Left renal cortex interstitium (tissue), 4 donors: Measurements from ENCODE around the gene TNFRSF6B. TPM values are rescaled to one million over a fixed set of nuclear protein-coding genes. Genes with fewer than 3 reads are reported as not detected.

Source experiments
- DNase-seq, 4 donors: peaks; one replicate each; pipeline ENCODE4 v3.0.0-alpha.2; 2013; ENCODE audit warnings: low read depth in 4 of 4, low spot score in 2 of 4, missing footprints in 1 of 4
- polyA plus RNA-seq, 4 donors: library from polyadenylated mRNA; unstranded; fragments of 120-200 nt; gene quantifications; one replicate each; pipeline ENCODE4 v1.2.1, GENCODE V29; 2013; ENCODE audit not compliant: insufficient read length in 4 of 4

Gene TNFRSF6B
- polyA plus RNA-seq, 4 donors, result 1.6 to 3.8 (median 2.9) TPM

GRCh38 chr20:63694584-63695423 is 1.6 kb upstream of the TNFRSF6B start:
- DNase-seq, result no peak

- DNase-seq, result no peak
These were observed 787 bp upstream of the TNFRSF6B start for GRCh38 chr20:63695424-63696305.

GRCh38 chr20:63696306-63696627 is 185 bp upstream of the TNFRSF6B start:
- DNase-seq, result peak in 1 of 4 donors; percentile 28

DNA sequence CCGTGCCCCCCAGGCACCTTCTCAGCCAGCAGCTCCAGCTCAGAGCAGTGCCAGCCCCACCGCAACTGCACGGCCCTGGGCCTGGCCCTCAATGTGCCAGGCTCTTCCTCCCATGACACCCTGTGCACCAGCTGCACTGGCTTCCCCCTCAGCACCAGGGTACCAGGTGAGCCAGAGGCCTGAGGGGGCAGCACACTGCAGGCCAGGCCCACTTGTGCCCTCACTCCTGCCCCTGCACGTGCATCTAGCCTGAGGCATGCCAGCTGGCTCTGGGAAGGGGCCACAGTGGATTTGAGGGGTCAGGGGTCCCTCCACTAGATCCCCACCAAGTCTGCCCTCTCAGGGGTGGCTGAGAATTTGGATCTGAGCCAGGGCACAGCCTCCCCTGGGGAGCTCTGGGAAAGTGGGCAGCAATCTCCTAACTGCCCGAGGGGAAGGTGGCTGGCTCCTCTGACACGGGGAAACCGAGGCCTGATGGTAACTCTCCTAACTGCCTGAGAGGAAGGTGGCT is 960 bp downstream of the TNFRSF6B start:
- no peak for DNase-seq

- no peak for DNase-seq
These were observed 1.6 kb downstream of the TNFRSF6B start for GRCh38 chr20:63697868-63698545.

GRCh38 chr20:63698739-63699465 is 2.5 kb downstream of the TNFRSF6B start:
- no peak for DNase-seq

DNA sequence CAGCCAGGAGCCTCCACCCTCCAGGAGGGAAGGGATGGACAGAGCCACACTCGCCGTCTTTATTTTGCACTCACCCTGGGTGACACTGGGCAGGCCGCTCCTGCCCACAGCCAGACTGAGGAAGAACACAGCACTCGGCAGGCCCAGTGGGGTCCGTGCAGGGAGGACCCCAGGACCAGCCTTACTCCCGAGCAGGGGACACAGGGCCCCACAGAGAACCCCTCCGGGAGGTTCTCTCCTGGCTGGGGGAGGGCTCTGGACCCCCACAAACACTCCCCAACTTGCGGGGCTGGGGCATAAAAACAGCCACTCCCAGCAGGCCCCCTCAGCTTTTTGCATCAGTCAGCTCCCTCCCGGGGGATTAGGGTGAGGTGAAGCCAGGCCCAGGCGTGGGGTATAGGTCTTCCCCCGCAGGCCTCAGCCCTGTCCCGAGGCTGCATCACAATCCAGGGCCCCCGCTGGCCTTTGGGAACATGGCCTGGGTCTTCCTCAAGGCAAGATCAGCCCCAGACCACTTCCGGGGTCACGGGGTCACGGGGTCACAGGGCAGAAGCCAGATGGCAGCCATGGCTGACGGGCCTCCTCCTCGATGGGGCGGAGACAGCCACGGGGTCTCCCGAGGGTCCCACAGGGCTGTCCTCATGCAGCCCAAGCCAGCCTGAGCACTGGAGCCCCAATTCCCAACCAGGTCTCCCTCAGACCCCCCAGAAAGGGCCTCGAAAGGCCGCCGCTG is 3.2 kb downstream of the TNFRSF6B start:
- no peak for DNase-seq

- DNase-seq, result no peak
These were observed 4.0 kb downstream of the TNFRSF6B start for GRCh38 chr20:63700199-63701050.

DNA sequence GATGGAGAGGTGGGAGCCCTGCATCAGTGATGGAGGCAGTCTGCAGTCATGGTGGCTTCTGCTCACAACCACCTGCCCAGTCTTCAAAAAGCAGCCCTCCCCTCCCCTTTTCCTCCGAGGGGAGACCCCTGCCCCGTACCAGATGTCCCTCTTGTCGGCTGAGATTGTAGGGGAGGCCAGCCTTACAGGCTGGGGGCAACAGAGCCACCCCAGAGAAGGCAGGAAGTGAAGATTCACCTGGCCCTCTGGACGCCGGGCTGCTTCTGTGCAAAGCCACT is 4.5 kb downstream of the TNFRSF6B start:
- DNase-seq, result no peak

- no peak for DNase-seq
These were observed 5.0 kb downstream of the TNFRSF6B start for GRCh38 chr20:63701329-63702035.

DNA sequence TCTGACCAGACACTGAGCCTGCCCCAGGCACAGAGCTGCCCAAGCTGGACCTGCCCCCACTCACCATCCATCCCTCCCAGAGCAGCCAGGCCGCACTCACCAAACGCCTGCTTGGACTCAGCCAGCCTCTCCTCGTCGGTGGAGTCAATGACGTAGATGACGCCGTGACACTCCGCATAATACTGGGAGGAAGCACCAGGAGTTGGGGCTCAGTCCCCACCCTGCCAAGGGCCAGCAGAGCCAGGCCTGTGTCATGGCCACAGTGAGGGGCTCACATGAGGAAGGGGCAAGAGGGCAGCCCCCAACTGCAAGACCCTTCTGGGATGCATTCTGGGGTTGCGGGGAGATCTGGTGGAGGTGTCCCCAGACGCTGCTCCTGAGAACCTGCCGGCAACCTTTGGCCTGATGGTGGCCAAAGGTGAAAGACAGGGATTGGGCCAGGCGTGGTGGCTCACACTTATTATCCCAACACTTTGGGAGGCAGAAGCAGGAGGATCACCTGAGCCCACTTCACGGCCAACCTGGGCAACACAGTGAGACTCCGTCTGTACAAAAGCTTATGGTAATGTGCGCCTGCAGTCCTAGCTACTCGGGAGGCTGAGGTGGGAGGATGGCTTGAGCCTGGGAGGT is 5.7 kb downstream of the TNFRSF6B start:
- DNase-seq, result no peak

DNA sequence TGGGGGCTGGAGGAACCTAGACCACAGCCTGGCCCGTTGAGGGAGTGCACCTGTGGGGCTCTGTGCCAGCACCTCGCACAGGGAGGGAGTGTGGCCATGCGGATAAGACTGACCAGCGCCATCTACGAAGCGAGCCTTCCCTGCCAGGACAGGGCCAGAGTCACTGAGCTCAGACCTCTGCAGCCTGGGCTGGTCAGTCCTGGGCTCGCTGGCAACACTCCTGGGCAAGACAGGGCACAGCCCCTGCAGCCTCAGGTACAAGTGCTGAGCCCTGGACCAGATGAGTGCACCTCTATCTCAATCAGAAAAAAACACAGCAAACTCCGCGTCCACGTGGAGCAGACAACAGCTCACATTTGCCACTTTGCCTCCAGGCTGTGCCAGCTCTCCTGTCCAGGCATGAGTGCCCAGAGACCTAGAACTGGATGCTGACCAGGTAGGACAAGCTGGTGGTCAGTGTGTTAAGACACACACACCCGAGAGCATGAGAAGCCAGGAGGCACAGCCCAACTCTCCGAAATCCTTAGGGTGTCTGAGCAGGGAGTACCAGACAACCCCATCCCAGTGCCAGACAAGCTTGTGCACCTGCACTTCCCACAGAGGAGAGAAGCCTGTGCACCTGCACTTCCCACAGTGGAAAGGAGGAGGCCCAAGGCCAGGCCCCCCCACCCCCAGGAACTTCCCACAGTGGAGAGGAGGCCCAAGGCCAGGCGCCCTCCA is 6.5 kb downstream of the TNFRSF6B start:
- no peak for DNase-seq

DNA sequence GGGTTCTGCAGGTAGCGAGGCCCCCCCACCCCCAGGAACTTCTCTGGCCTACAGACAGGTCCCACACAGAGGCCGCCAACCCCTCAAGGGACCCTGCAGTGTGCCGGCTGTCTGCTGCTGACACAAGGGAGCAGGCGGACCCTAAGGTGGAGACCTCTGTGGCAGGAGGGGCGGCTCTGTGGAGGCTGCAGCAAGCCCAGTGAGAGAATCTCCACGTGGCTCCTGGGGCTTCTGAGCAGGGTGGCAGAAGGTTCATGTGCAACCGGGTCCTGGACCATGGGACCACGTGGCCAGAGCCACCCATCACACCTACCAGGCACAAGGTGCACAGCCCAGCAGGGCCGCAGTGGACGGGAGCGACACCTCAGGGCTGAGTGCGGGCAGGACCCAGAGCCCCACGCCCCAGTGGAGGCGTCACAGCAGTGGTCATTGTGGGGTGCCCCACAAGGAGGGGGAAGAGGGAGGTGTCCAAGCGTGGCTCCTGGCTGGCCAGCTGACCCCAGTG is 7.1 kb downstream of the TNFRSF6B start:
- no peak for DNase-seq

- no peak for DNase-seq
These were observed 7.7 kb downstream of the TNFRSF6B start for GRCh38 chr20:63703976-63704748.

GRCh38 chr20:63704749-63705117 is 8.3 kb downstream of the TNFRSF6B start:
- DNase-seq, result no peak
